HAP-1 (cell line): Measurements from ENCODE around the gene FOXC2.

Experiments
- DNase-seq, 2 experiments: peaks; one replicate each; pipeline ENCODE4 v3.0.0-alpha.2; 2016 to 2020; ENCODE audit warnings: low spot score in 2 of 2
- H3K27me3 ChIP-seq: fragments of 250-450 bp; sonication (Bioruptor Pico); 2 replicates; pipeline ENCODE4 v1.5.1; 2020; ENCODE audit warnings: low read depth, mild to moderate bottlenecking, moderate library complexity
- H3K36me3 ChIP-seq: fragments of 250-450 bp; sonication (Bioruptor Pico); replicated peaks from 2 replicates; pipeline ENCODE4 v1.5.1; 2020; ENCODE audit warnings: mild to moderate bottlenecking
- H3K4me1 ChIP-seq: fragments of 250-450 bp; sonication (Bioruptor Pico); 2 replicates; pipeline ENCODE4 v1.5.1; 2020; ENCODE audit warnings: mild to moderate bottlenecking
- H3K4me3 ChIP-seq: fragments of 250-450 bp; sonication (Bioruptor Pico); 2 replicates; pipeline ENCODE4 v1.5.1; 2020; ENCODE audit warnings: mild to moderate bottlenecking, moderate library complexity
- H3K9me3 ChIP-seq: fragments of 250-450 bp; sonication (Bioruptor Pico); 2 replicates; pipeline ENCODE4 v1.5.1; 2020; ENCODE audit warnings: mild to moderate bottlenecking, moderate library complexity
- in situ Hi-C: fragments of 300-500 bp; cut with MboI; formaldehyde crosslinking; loops from 3 replicates; pipeline ENCODE4 v1.14.3; 2020; ENCODE audit warnings: low sequenced_read_pairs, inconsistent platforms, mixed read lengths

FOXC2 gene

GRCh38 chr16:86604436-86605193, 38.0 kb downstream of the FOXC2 start:
- no peaks in the 10 kb centered on the region for H3K27me3 ChIP-seq
- DNase-seq, result no peak
- in situ Hi-C loops, result no loop called here
- H3K4me3 ChIP-seq, result no peak overlapping the region
- H3K4me1 ChIP-seq, result no peaks in the 10 kb centered on the region
- no peaks in the 10 kb centered on the region for H3K9me3 ChIP-seq
- H3K36me3 ChIP-seq, result no peaks in the 10 kb centered on the region

GRCh38 chr16:86605950-86606349, 39.3 kb downstream of the FOXC2 start:
- Histone ChIP-seq H3K4me3 (no peak overlapping the region), H3K4me1 (no peaks in the 10 kb centered on the region), H3K9me3 (no peaks in the 10 kb centered on the region), H3K36me3 (no peaks in the 10 kb centered on the region), H3K27me3 (no peaks in the 10 kb centered on the region)
- no peak for DNase-seq
- in situ Hi-C loops, result no loop called here

GRCh38 chr16:86608301-86608747, 41.7 kb downstream of the FOXC2 start:
- no peaks in the 10 kb centered on the region for H3K36me3 ChIP-seq
- H3K27me3 ChIP-seq, result no peaks in the 10 kb centered on the region; the same call in 1 of the 2 replicates
- in situ Hi-C loops, result no loop called here
- H3K4me3 ChIP-seq, result no peak overlapping the region
- no peaks in the 10 kb centered on the region for H3K9me3 ChIP-seq
- DNase-seq, result no peak
- H3K4me1 ChIP-seq, result no peaks in the 10 kb centered on the region

GRCh38 chr16:86609115-86609514, 42.5 kb downstream of the FOXC2 start:
- no peaks in the 10 kb centered on the region for H3K9me3 ChIP-seq
- H3K4me3 ChIP-seq, result no peak overlapping the region
- no peaks in the 10 kb centered on the region for H3K4me1 ChIP-seq
- no peak for DNase-seq
- no peaks in the 10 kb centered on the region for H3K36me3 ChIP-seq
- H3K27me3 ChIP-seq, result no peaks in the 10 kb centered on the region; the same call in 1 of the 2 replicates
- in situ Hi-C loops, result no loop called here

GRCh38 chr16:86609661-86610060, 43.0 kb downstream of the FOXC2 start:
- in situ Hi-C loops, result no loop called here
- H3K36me3 ChIP-seq, result no peaks in the 10 kb centered on the region
- no peaks in the 10 kb centered on the region for H3K4me1 ChIP-seq
- no peaks in the 10 kb centered on the region for H3K9me3 ChIP-seq
- H3K4me3 ChIP-seq, result no peak overlapping the region
- H3K27me3 ChIP-seq, result no peaks in the 10 kb centered on the region; the same call in 1 of the 2 replicates
- no peak for DNase-seq

- Histone ChIP-seq H3K27me3 (no peaks in the 10 kb centered on the region; the same call in 1 of the 2 replicates), H3K9me3 (no peaks in the 10 kb centered on the region), H3K4me1 (no peaks in the 10 kb centered on the region), H3K36me3 (no peaks in the 10 kb centered on the region), H3K4me3 (no peak overlapping the region)
- in situ Hi-C loops, result no loop called here
- DNase-seq, result no peak
Observed at GRCh38 chr16:86610779-86611524, 44.3 kb downstream of the FOXC2 start.

GRCh38 chr16:86611525-86611855, 44.9 kb downstream of the FOXC2 start:
- Histone ChIP-seq H3K27me3 (no peaks in the 10 kb centered on the region; the same call in 1 of the 2 replicates), H3K9me3 (no peaks in the 10 kb centered on the region), H3K36me3 (no peaks in the 10 kb centered on the region), H3K4me3 (no peak overlapping the region), H3K4me1 (no peaks in the 10 kb centered on the region)
- in situ Hi-C loops, result no loop called here
- no peak for DNase-seq

- Histone ChIP-seq H3K4me1 (no peaks in the 10 kb centered on the region), H3K9me3 (no peaks in the 10 kb centered on the region), H3K36me3 (no peaks in the 10 kb centered on the region), H3K27me3 (no peaks in the 10 kb centered on the region; the same call in 1 of the 2 replicates), H3K4me3 (no peak overlapping the region)
- in situ Hi-C loops, result no loop called here
- DNase-seq, result no peak
Observed at GRCh38 chr16:86611941-86612340, 45.3 kb downstream of the FOXC2 start.

GRCh38 chr16:86614699-86615098, 48.1 kb downstream of the FOXC2 start:
- DNase-seq, result no peak
- H3K4me3 ChIP-seq, result no peak overlapping the region
- no peaks in the 10 kb centered on the region for H3K4me1 ChIP-seq
- no peaks in the 10 kb centered on the region for H3K36me3 ChIP-seq
- H3K9me3 ChIP-seq, result no peaks in the 10 kb centered on the region
- in situ Hi-C loops, result no loop called here
- H3K27me3 ChIP-seq, result no peaks in the 10 kb centered on the region; the same call in 1 of the 2 replicates

GRCh38 chr16:86616906-86617305, 50.3 kb downstream of the FOXC2 start:
- no peaks in the 10 kb centered on the region for H3K4me1 ChIP-seq
- DNase-seq, result no peak
- in situ Hi-C loops, result no loop called here
- H3K27me3 ChIP-seq, result no peaks in the 10 kb centered on the region; the same call in 1 of the 2 replicates
- no peak overlapping the region for H3K4me3 ChIP-seq
- H3K9me3 ChIP-seq, result no peaks in the 10 kb centered on the region
- no peaks in the 10 kb centered on the region for H3K36me3 ChIP-seq

- in situ Hi-C loops, result no loop called here
- Histone ChIP-seq H3K36me3 (no peaks in the 10 kb centered on the region), H3K9me3 (no peaks in the 10 kb centered on the region), H3K4me1 (no peaks in the 10 kb centered on the region), H3K27me3 (no peaks in the 10 kb centered on the region; the same call in 1 of the 2 replicates), H3K4me3 (no peak overlapping the region)
- no peak for DNase-seq
Observed at GRCh38 chr16:86618431-86619238, 52.0 kb downstream of the FOXC2 start.
